OCI-LY7 (cell line): ENCODE results near the gene NFYC.

Experiments
- CTCF ChIP-seq: fragments of 200-600 bp; sonication (generic); conservative IDR thresholded peaks from 2 replicates; pipeline ENCODE4 v1.5.1; 2014; ENCODE audit warnings: mild to moderate bottlenecking, antibody characterized with exemption, low read length, moderate library complexity, mixed read lengths
- EZH2phosphoT487 ChIP-seq: fragments of 200-600 bp; sonication (generic); IDR thresholded peaks from 2 replicates; pipeline ENCODE4 v1.6.1; 2018; ENCODE audit warnings: low read depth, borderline replicate concordance, mild to moderate bottlenecking, mixed run types, antibody characterized with exemption, low read length, moderate library complexity, mixed read lengths

GRCh38 chr1:40723196-40723955, 31.9 kb downstream of the NFYC start:
- TF ChIP-seq EZH2phosphoT487: no peak
- TF ChIP-seq CTCF: no peak
